Placental pericyte (primary cell): ENCODE results near the gene NDRG4. TPM values are rescaled to one million over a fixed set of nuclear protein-coding genes. Genes with fewer than 3 reads are reported as not detected.

Source experiments
- small RNA-seq: library from RNA; depleted of rRNA; stranded (forward); fragments of <200 nt; gene quantifications from one replicate; pipeline ENCODE3, GENCODE V24; 2012; ENCODE audit warnings: low replicate concordance
- total RNA-seq: library from RNA; depleted of rRNA; stranded (reverse); fragments of >200 nt; gene quantifications from 2 replicates; pipeline ENCODE4 v1.2.3, GENCODE V29; 2012

Gene NDRG4
- total RNA-seq: 1.1 and 5.6 TPM in 2 replicates

GRCh38 chr16:58499615-58500351 lies at the start of gene NDRG4:
TSS of gene NDRG4 (plus strand) at chr16:58500143. CDS start at chr16:58500249, 106 bp downstream.

DNA sequence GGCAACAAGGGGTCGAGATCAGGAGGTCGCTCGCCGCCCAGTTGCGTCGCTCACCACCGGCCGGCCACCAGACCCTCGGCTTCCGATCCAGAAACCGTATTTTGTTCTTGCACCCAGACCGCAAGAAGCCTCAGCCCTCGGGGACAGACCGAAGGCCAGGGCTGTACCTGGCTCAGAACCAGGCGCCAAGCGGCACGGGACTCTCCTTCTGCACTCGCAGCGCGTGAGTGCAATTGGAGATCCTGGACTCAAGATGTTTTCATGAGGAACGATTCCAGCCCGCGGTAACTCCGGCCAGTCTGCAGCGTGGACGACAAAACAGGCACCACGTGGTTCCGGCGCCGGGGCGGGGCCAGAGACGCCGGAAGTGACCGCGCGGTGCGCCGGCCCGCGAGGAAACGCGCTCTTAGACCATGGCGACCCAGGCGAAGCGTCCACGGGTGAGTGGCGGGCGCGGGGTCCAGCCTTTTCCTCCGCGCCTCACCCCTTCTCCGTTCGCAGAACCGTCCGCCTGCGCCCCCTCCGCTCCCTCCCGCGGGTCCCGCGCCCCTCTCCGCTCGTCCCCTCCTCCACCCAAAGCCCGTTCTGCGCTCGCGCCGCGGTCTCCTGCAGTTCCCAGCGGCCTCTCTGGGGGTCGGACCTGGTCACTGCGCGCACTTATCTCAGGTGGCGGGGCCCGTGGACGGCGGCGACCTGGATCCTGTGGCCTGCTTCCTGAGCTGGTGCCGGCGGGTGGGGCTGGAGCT lies 15.4 kb downstream of the NDRG4 start, which contains the start of gene SETD6:
TSS of gene SETD6 (plus strand) at position 393 of the 746 bp plus-strand sequence. CDS start at position 414, 21 bp downstream.

Small RNA genes lying within 50 kb of the gene (small RNA-seq; reads per million reads assigned to genes)
- gene RNU6-103P: not detected
- 688 reads per million, percentile 99 among the genes with 10 or more reads in this experiment for gene SNORA46
- gene SNORA50A: not detected

Other genes with a start within 250 kb of the NDRG4 start
- not detected in 2 replicates for gene PRSS54, start 205.1 kb upstream of the NDRG4 start, total RNA-seq
- gene GINS3, start 107.7 kb upstream of the NDRG4 start, total RNA-seq: 0.66 and 7.6 TPM in 2 replicates
- gene SETD6, start 15.4 kb downstream of the NDRG4 start, total RNA-seq: 10.5 and 14.2 TPM in 2 replicates
- gene CNOT1, start 129.7 kb downstream of the NDRG4 start, total RNA-seq: 123 and 156 TPM in 2 replicates
- 37.5 and 53.4 TPM in 2 replicates for gene SLC38A7, start 184.6 kb downstream of the NDRG4 start, total RNA-seq
- 45.5 and 66.6 TPM in 2 replicates for gene GOT2, start 234.2 kb downstream of the NDRG4 start, total RNA-seq